ENCODE data around the gene PRR20G. TPM values are rescaled to one million over a fixed set of nuclear protein-coding genes. Genes with fewer than 3 reads are reported as not detected.

The PRR20G gene
- total and polyA plus RNA-seq, 2 donors (not counting 3 experiments of a cell fraction or from before 2014, with no cell fraction given) = not detected

DNA sequence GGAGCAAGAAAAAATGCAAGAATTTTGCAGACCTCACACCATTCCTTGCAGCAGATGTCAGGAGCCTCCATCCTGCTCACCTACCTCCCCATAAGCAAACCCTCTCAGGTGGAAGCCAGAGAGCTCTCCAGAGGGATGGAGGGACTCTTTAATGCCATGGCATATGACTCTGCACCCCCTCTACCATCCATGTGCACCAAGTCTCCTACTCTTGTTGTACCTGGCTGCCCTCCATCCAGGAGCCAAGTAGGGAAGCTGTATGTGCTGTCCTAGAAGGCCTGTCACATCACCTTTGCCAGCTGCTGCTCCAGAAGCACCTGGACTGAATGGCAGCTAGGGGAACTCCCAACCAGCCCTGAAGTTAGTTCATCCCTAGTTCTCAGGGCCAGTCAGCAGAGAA is 38.5 kb upstream of the PRR20G start:
- no peak for FAIRE-seq

More for the DNA sequence above, 38.5 kb upstream of the PRR20G start:
- TF ChIP-seq JUN (IDR thresholded peaks at IDR 0.05; ENCODE audit: borderline replicate concordance, insufficient read depth, insufficient read length, low read depth) (no peak), POLR2A (IDR thresholded peaks at IDR 0.05; ENCODE audit: low read depth, low read length) (no peak), FOS (IDR thresholded peaks at IDR 0.05; ENCODE audit: borderline replicate concordance, insufficient read depth, low read length) (no peak), GATA2 (IDR thresholded peaks at IDR 0.05; ENCODE audit: insufficient read depth, insufficient read length, low read depth, low read length) (no peak), MYC (IDR thresholded peaks at IDR 0.05; ENCODE audit: low read depth, low read length) (no peak), EZH2 (IDR thresholded peaks at IDR 0.05; ENCODE audit: borderline replicate concordance, low read depth, low read length, severe bottlenecking) (no peak), CTCF (IDR thresholded peaks at IDR 0.05; ENCODE audit: extremely low read depth in 1 of 2, insufficient read depth in 1 of 2, low read depth in 1 of 2, low read length in 2 of 2) (no peak), POLR2AphosphoS5 (IDR thresholded peaks at IDR 0.05; ENCODE audit: insufficient read depth, low read depth, low read length) (no peak)
- TF ChIP-seq, protein P1, sequence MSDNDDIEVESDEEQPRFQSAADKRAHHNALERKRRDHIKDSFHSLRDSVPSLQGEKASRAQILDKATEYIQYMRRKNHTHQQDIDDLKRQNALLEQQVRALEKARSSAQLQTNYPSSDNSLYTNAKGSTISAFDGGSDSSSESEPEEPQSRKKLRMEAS (IDR thresholded peaks at IDR 0.05; ENCODE audit: insufficient read depth, insufficient read length) = no peak
- intact Hi-C loops (cut with micrococcal nuclease) = no loop called here
- no peaks in the 10 kb centered on the region for H3K27me3 ChIP-seq (ENCODE audit: control insufficient read depth in 2 of 2, insufficient read depth in 2 of 2, low read length in 2 of 2)
- H4K20me1 ChIP-seq (replicated peaks; ENCODE audit: control insufficient read depth, extremely low read depth, insufficient read depth, low read length) = no peaks in the 10 kb centered on the region
- H3K4me1 ChIP-seq (ENCODE audit: control insufficient read depth, extremely low read depth, insufficient read depth, low read length) = no peaks in the 10 kb centered on the region
- H3K9me3 ChIP-seq (replicated peaks; ENCODE audit: control insufficient read depth, insufficient read depth, low read length) = no peaks in the 10 kb centered on the region
- no peak overlapping the region for H3K4me3 ChIP-seq (replicated peaks in 1 of 3; ENCODE audit: insufficient read depth in 1 of 3, low read depth in 1 of 3, low read length in 3 of 3)
- H3K36me3 ChIP-seq (ENCODE audit: control insufficient read depth in 2 of 2, extremely low read depth in 1 of 2, insufficient read depth in 2 of 2, low read length in 2 of 2) = no peaks in the 10 kb centered on the region
- no peak overlapping the region for H3K27ac ChIP-seq (ENCODE audit: insufficient read depth, low read depth, low read length)
- H3K4me2 ChIP-seq (ENCODE audit: insufficient read depth, low read length) = no peak overlapping the region
- DNase-seq (ENCODE audit: low read depth, low spot score) = no peak
- no peak overlapping the region for H2AFZ ChIP-seq (ENCODE audit: low read depth, low read length)
- no peak overlapping the region for H3K9ac ChIP-seq (replicated peaks; ENCODE audit: extremely low read depth, insufficient read depth, low read length)
- ChIA-PET POLR2A (no interaction called here), CTCF (no interaction called here)
- BruUV-seq (replicated peaks) = no TSS peak
- H3K9me1 ChIP-seq (replicated peaks; ENCODE audit: control insufficient read depth, extremely low read depth, insufficient read depth, low read length) = no peaks in the 10 kb centered on the region
- dilution Hi-C loops (cut with MboI; ENCODE audit: extremely low pct_ligation_motif_present, low sequenced_read_pairs) = no loop called here
- no peaks in the 10 kb centered on the region for H3K79me2 ChIP-seq (ENCODE audit: control insufficient read depth, insufficient read depth, low read length)
